Measurements from ENCODE around the gene FAM83C.

The FAM83C gene

DNA sequence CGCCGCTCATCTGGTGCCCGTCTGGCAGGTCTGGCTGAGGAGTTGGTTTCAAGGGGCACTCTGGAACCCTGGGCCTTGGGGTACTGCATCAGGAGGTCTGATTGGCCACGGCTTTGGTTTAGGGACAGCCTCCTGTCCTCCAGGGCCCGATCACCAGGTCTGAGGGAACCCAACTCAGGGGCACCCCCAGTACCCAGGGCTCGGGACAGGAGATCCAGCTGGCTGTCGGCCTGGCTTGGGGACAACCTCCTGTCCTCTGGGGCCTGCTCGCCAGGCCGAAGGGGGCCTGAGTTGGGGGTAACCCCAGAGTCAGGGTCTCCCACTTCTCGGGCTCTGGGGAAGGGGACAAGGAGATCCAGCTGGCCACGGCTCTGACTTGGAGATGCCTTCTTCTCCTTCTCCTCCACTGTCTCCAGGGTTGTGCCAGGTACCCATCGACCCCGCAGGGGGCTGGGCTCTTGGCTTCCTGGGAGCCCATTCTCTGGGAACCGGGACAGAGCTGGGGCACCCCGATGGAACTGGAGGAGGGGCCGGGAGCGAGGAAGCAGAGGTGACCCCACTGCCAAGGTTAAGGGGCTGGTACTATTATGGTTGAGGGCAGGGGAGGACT is 5.2 kb downstream of the FAM83C start:
- no peak for TF ChIP-seq ZNF274 (IDR thresholded peaks at IDR 0.05; ENCODE audit: low read depth, low read length)
- H3K4me3 ChIP-seq (ENCODE audit: low read length) = no peak overlapping the region

DNA sequence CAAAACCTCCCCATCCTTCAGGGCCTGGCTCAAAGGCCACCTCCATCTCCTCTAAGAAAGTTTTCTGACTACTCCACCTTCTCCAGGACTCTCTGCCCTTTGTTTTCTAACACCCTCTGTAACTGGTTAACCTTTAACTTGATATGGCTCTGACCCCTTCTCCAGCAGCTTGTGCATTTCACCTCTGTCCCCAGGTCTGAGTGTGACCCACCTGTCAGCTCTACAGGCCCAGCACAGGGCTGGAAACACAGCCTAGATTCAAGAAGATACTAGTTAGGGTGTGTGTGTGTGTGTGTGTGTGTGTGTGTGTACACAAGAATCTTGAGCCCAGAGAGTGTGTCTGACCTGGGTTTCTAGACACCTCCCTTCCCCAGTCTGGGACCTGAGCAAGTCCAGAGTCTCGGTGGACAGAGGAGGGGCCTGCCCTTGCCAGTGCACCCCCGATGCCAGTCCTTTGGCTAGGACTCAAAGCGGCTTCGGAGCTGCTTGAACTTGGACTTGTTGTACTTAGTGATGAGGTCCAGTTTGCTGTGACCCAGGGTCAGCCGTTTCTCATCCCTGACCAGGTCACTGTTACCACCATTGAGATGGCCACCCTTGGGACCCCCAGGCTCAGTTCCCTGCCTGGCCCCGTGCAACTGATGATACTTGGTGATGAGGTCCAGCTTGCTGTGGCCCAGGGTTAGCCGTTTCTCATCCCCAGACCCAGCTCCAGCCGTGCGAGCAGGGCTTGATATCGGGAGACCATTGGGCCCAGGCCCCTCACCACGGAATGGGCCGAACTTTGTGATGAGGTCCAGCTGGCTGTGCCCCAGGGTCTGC is 5.9 kb downstream of the FAM83C start:
- no peak overlapping the region for H3K4me3 ChIP-seq (ENCODE audit: low read length)
- TF ChIP-seq ZNF274 (IDR thresholded peaks at IDR 0.05; ENCODE audit: low read depth, low read length) = no peak

DNA sequence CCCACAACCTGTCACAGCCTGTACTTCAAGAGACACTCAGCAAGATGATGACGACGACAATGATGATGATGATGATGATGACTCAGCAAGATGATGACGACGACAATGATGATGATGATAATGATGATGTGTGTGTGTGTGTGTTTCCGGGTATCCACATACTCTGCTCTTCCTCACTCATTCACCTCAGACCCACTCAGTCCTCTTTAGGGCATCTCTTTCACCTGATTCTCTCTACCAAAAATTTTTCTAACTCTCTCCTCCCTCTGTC is 6.5 kb downstream of the FAM83C start:
- no peak overlapping the region for H3K4me3 ChIP-seq (ENCODE audit: low read length)
- no peak for TF ChIP-seq ZNF274 (IDR thresholded peaks at IDR 0.05; ENCODE audit: low read depth, low read length)

DNA sequence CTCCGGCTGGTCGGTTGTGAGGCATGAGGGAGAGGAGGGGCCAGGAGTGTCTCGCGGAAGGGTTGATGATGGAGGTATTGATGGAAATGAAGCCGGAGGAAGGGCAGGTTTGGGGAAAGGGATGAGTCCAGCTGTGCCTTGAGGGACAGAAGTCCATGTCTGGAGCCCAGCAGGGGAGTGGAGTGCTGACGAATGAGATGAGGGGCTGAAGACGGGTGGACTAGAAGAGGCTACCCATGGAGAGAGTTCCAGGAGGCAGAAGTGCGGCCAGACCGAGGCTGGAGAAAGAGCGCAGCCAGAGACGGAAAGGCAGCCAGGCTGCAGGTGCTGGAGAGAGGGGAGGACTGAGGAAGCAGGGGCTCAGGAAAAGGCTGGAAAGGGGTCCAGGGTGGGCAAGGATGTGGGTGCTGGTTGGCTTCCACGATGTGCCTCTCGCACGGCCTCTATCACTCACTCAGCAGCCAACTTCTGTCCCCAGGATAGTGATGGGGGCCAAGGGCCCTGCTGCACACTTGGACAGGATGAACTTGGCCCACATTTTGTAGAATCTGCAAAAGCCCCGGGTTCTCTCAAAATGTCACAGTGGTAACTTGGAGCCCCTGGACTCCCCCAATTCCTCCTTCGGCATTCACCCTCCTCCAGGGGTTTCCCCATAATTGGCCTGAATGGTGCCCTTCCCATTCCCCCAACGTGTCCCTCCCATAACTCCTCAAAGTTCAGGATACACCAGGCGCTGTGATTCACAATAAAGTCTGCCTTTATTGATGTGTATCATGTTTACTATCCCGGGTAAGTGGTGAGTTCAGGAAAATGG is 7.0 kb downstream of the FAM83C start:
- no peak for TF ChIP-seq ZNF274 (IDR thresholded peaks at IDR 0.05; ENCODE audit: low read depth, low read length)
- peak overlapping the region; percentile 69 for H3K4me3 ChIP-seq (ENCODE audit: low read length)

DNA sequence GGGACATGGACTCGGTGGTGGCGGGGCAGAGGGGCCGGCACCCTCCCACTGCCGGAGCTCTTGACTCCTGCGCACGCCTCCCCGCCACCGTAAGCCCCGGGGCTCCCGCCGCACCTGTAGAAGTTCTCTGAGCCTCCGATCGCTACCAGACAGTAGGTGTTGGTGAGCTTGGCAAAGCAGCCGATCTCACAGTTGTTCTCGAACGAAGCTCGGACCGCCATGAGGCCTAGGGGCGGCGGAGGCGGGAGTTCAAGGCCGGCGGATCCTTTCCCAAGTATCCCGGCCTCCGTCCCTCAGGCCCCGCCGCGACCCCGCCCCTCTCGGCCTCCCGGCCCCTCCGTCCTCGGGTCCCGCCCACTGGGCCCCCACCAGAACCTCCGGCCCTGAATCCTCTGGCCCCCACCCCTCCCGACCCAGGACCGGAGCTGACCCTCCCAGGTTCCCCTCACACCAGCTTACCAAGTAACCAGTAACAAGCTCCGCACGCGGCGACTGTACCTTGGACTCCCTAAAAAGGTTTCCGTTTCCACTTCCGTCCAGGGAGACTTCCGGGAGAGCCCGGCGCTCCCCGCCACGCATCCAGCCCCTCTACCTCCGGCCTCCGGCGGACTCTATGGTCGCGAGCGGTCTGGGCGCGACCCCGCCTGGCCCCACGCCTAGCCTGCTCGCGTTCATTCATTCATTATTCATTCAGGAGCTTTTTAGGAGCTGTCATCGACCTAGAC is 7.8 kb downstream of the FAM83C start, which contains the start of gene EIF6:
EIF6 (minus strand) TSS at position 506 of the 725 bp plus-strand sequence; CDS start at position 221, 285 bp downstream.
- no peak for TF ChIP-seq ZNF274 (IDR thresholded peaks at IDR 0.05; ENCODE audit: low read depth, low read length)
- peak within 1 kb of the TSS; percentile 69 for H3K4me3 ChIP-seq (ENCODE audit: low read length)

DNA sequence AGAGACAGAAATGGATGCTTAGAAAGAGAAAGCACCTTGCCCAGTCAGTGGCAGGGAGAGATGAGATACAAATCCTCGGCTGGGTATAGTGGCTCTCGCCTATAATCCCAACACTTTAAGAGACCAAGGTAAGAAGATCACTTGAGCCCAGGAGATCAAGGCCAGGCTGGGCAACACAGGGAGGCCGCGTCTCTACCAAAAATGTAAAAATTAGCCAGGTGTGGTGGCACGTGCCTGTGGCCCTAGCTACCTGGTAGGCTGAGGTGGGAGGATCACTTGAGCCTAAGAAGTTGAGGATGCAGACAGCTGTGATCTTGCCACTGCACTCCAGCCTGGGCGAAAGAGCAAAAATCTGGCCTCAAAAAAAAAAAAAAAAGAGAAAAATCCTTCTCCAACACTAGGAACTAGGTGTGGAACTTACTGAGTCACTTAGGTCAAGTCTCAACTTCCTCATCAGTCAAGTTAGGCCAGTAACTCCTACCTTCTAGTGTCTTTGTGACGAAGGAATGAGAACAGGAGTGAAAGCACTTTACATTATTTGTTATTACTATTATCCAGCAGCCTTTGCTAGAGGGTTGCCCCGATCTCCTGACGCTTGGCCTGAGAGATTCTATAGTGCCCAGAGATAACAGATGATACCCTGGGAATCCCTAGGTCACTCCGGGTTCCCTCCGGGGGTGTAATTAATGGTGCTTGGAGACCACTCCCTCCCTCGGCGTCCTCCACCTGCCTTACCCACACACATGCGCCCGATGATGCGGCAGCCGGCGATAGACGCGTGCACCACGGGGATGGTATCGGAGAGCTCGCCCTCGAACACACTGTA is 8.6 kb downstream of the FAM83C start:
- TF ChIP-seq ZNF274 (IDR thresholded peaks at IDR 0.05; ENCODE audit: low read depth, low read length) = no peak
- peak overlapping the region; percentile 69 for H3K4me3 ChIP-seq (ENCODE audit: low read length)

DNA sequence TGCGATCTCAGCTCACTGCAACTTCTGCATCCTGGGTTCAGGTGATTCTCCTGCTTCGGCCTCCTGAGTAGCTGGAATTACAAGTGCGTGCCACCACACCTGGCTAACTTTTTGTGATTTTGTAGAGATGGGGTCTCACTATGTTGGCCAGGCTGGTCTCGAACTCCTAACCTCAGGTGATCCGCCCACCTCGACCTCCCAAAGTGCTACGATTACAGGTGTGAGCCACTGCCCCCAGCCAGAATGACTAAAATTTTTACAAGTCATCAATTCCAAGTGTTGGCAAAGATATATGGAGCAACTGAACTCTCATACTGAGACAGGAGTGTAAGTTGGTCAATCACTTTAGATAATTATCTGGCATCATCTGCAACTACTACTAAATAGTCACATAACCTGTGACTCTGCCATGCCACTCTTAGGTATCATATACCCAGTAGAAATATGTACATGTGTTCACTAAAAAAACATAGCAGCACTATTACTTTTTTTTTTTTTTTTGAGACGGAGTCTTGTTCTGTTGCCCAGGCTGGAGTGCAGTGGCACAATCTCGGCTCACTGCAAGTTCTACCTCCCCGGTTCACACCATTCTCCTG is 10.6 kb downstream of the FAM83C start:
- no peak overlapping the region for H3K4me3 ChIP-seq (ENCODE audit: low read length)
- no peak for TF ChIP-seq ZNF274 (IDR thresholded peaks at IDR 0.05; ENCODE audit: low read depth, low read length)

DNA sequence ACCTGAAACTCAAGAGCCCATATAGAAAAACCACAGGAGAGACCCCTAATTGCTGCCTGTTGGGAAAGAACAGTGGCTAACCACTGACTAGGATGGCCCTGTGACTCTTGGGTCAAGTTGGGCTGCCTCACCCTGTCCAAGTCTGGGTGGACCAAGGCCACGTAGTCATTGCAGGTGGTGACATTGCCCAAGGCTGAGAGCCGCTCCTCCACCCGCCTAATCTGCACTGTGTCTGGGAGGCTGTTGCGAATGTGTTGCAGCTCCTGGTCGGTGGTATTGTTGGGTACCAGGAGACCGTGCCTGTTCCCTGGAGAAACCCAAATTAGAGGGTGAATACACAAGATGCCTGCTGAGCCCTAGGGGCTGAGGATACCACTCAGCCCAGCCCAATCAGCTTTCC is 11.7 kb downstream of the FAM83C start:
- H3K4me3 ChIP-seq (ENCODE audit: low read length) = no peak overlapping the region
- no peak for TF ChIP-seq ZNF274 (IDR thresholded peaks at IDR 0.05; ENCODE audit: low read depth, low read length)

DNA sequence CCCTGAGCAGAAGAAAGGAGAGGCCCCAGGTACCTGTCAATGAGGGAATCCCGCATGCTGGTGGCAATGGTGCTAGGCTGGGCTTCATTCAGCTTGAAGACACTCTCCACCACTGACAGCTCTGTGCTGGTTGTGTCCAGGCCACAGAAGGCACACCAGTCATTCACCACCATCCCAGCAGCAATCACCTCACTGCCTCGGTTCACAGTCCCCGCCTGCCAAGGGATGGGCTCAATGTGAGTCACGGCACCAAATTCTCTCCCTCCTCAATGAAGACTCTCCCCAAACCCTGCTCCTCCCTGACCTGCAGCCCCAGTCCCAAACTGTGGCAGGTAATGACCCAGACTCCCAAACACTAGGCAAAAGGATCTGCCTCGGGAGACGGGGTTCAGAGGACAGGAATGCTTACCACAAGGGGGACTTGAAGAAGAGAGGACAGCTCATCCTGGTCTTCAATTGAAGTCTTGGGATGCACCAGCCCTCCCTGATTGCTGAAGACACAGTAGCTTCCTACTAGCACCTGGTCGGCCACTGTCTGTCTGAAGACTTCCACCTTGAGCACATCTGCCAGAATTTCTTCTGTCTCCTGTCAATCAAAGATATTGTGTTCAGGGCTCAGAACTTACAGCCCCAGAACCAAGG is 12.6 kb downstream of the FAM83C start:
- TF ChIP-seq ZNF274 (IDR thresholded peaks at IDR 0.05; ENCODE audit: low read depth, low read length) = no peak
- no peak overlapping the region for H3K4me3 ChIP-seq (ENCODE audit: low read length)

DNA sequence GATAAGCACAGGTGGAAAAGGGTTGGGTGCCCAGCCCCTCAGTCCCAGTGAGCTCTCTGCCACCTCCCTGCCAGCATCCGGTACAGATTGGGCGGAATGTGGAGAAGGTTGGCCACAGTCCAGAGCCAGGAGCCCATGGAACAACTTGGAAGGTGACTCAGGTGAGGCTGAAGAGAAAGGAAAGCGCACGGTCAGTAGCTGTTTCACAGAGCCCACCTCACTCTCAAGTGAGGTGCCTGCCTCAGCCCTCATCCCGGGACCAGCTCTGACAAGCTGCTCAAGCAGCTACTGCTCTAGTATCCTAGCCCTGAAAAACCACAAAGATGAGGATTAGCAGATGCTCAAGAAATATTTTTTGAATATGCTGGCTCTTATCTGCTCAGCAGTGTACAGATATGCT is 13.2 kb downstream of the FAM83C start:
- no peak overlapping the region for H3K4me3 ChIP-seq (ENCODE audit: low read length)
- TF ChIP-seq ZNF274 (IDR thresholded peaks at IDR 0.05; ENCODE audit: low read depth, low read length) = no peak

DNA sequence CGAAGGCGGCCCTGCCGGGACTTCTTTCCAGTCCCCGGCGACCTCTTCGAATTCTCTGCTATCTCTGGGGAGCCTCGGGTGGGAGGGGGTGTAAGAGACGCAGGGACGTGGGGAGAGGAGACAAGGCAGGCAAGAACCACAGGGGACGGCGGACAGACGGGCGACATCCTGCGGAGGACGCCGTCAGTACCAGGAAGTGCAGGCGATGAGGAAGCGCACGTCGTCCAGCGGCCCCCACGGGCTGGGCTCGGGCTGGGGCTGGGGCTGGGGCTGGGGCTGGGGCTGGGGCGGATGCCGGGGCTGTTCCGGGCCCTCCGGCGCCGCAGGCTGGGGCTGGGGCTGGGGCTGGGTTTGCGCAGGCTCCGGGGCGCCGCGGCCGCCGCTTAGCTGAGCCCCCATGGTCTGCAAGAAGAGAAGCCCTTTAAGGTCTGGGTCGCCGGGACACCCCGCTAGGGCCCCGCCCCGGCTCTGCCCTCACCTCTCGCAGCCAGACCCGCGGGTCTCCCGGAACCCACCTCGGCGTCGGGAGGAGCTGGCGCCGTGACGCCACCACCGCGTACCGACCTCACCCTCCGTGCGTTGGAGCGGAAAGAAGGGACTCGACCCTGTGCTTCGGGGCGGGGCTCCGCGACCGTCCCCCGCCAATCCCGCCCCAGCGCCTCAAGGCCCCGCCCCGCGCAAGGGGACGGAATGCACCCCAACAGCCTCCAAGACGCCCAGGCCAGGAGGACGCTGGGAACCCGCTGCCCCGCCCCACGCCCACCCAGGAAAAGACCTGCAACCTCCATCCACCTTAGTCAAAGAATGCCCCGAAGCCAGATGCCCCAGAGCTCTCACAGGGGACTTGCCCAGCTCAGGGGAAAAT is 14.5 kb downstream of the FAM83C start, which contains the start of gene MMP24OS:
MMP24OS (minus strand) TSS at position 592 of the 865 bp plus-strand sequence; CDS start at position 399, 193 bp downstream.
- TF ChIP-seq ZNF274 (IDR thresholded peaks at IDR 0.05; ENCODE audit: low read depth, low read length) = no peak
- peak within 1 kb of the TSS; percentile 88 for H3K4me3 ChIP-seq (ENCODE audit: low read length)

All from GM08714 (cell line).